C4-2B (cell line): ENCODE data around the gene CEP43.

Source experiments
- CTCF ChIP-seq: fragments of 450-650 bp; conservative IDR thresholded peaks from 2 replicates; pipeline ENCODE4 v1.5.1; 2017; ENCODE audit warnings: mild to moderate bottlenecking
- ZFX ChIP-seq: fragments of 450-650 bp; IDR thresholded peaks from 2 replicates; pipeline ENCODE4 v1.6.1; 2017

GRCh38 chr6:167034056-167034455, 34.9 kb downstream of the CEP43 start:
- no peak for TF ChIP-seq CTCF
- TF ChIP-seq ZFX, result no peak
